Neural cell (in vitro differentiated cells): ENCODE results near the gene LAG3. TPM values are rescaled to one million over a fixed set of nuclear protein-coding genes. Genes with fewer than 3 reads are reported as not detected.

Experiments used
- H2AFZ ChIP-seq: fragments of 200-600, 300-800 bp; sonication (generic), shearing (Covaris generic); 2 replicates; pipeline ENCODE4 v1.6.0; 2014; ENCODE audit warnings: low read depth, mild to moderate bottlenecking, antibody characterized with exemption, low read length, moderate library complexity
- H3F3A ChIP-seq: fragments of 200-600 bp; shearing (Covaris generic); 2 replicates; pipeline ENCODE4 v1.6.1; 2016; ENCODE audit warnings: mild to moderate bottlenecking, moderate library complexity, mixed read lengths, antibody characterized with exemption, low read length; ENCODE audit not compliant: insufficient read depth, poor library complexity, severe bottlenecking
- H3K27ac ChIP-seq: fragments of 200-600, 300-800 bp; sonication (generic), shearing (Covaris generic); 2 replicates; pipeline ENCODE4 v1.5.1; 2014; ENCODE audit warnings: mild to moderate bottlenecking, low read length, moderate library complexity
- H3K27me3 ChIP-seq: fragments of 300-800, 200-600 bp; sonication (generic), shearing (Covaris generic); 2 replicates; pipeline ENCODE4 v1.6.0; 2014; ENCODE audit warnings: mild to moderate bottlenecking, low read depth, low read length, moderate library complexity; ENCODE audit not compliant: insufficient read depth
- H3K36me3 ChIP-seq: fragments of 300-800, 200-600 bp; sonication (generic), shearing (Covaris generic); 2 replicates; pipeline ENCODE4 v1.5.1; 2014; ENCODE audit warnings: mild to moderate bottlenecking, antibody characterized with exemption, low read length, moderate library complexity; ENCODE audit not compliant: insufficient read depth
- H3K4me2 ChIP-seq: fragments of 300-800, 200-600 bp; sonication (generic), shearing (Covaris generic); 2 replicates; pipeline ENCODE4 v1.6.0; 2014; ENCODE audit warnings: mild to moderate bottlenecking, low read length
- H3K4me3 ChIP-seq: fragments of 300-800, 200-600 bp; sonication (generic), shearing (Covaris generic); 2 replicates; pipeline ENCODE4 v1.5.1; 2014; ENCODE audit warnings: mild to moderate bottlenecking, low read length, moderate library complexity
- H3K79me2 ChIP-seq: fragments of 200-600 bp; shearing (Covaris generic); replicated peaks from 2 replicates; pipeline ENCODE4 v1.6.0; 2014; ENCODE audit warnings: mild to moderate bottlenecking, low read length, moderate library complexity; ENCODE audit not compliant: insufficient read depth
- H3K9ac ChIP-seq: fragments of 300-800, 200-600 bp; sonication (generic), shearing (Covaris generic); 2 replicates; pipeline ENCODE4 v1.6.1; 2016; ENCODE audit warnings: mild to moderate bottlenecking, low read length, mixed read lengths
- H3K9me2 ChIP-seq: fragments of 200-600 bp; shearing (Covaris generic); 2 replicates; pipeline ENCODE4 v1.6.1; 2016; ENCODE audit warnings: mild to moderate bottlenecking, low read length, mixed read lengths; ENCODE audit not compliant: insufficient read depth
- H3K9me3 ChIP-seq: fragments of 200-600, 300-800 bp; sonication (generic), shearing (Covaris generic); 2 replicates; pipeline ENCODE4 v1.6.1; 2016; ENCODE audit warnings: mild to moderate bottlenecking, mixed run types, low read length, moderate library complexity, mixed read lengths
- H4K20me1 ChIP-seq: fragments of 200-600 bp; shearing (Covaris generic); 2 replicates; pipeline ENCODE4 v1.6.1; 2016; ENCODE audit warnings: mild to moderate bottlenecking, mixed run types; ENCODE audit not compliant: insufficient read depth
- EP300 ChIP-seq: fragments of 450-650 bp; conservative IDR thresholded peaks from 2 replicates; pipeline ENCODE4 v1.6.1; 2014; ENCODE audit warnings: antibody characterized with exemption, mild to moderate bottlenecking, moderate library complexity; ENCODE audit not compliant: poor library complexity, severe bottlenecking
- EZH2 ChIP-seq: fragments of 200-600, 300-800 bp; shearing (Covaris generic), sonication (generic); IDR thresholded peaks from 2 replicates; pipeline ENCODE4 v1.6.1; 2014; ENCODE audit warnings: antibody characterized with exemption, low read length, borderline replicate concordance, mild to moderate bottlenecking; ENCODE audit not compliant: insufficient read depth, poor library complexity, severe bottlenecking
- MXI1 ChIP-seq: fragments of 450-650 bp; conservative IDR thresholded peaks from 2 replicates; pipeline ENCODE4 v1.6.1; 2014; ENCODE audit warnings: antibody characterized with exemption, mild to moderate bottlenecking; ENCODE audit not compliant: poor library complexity, severe bottlenecking
- POLR2AphosphoS5 ChIP-seq: IDR thresholded peaks from 2 replicates; pipeline ENCODE4 v1.6.1; 2012
- RAD21 ChIP-seq: fragments of 450-650 bp; conservative IDR thresholded peaks from 2 replicates; pipeline ENCODE4 v1.6.1; 2014; ENCODE audit warnings: antibody characterized with exemption, mild to moderate bottlenecking, moderate library complexity
- REST ChIP-seq: IDR thresholded peaks from 2 replicates; pipeline ENCODE4 v1.6.1; 2012; ENCODE audit warnings: borderline replicate concordance
- SMC3 ChIP-seq: fragments of 450-650 bp; conservative IDR thresholded peaks from 2 replicates; pipeline ENCODE4 v1.6.1; 2014; ENCODE audit warnings: antibody characterized with exemption, mild to moderate bottlenecking, moderate library complexity; ENCODE audit not compliant: poor library complexity
- TAF1 ChIP-seq: IDR thresholded peaks from 2 replicates; pipeline ENCODE4 v1.6.1; 2012; ENCODE audit warnings: low read depth
- polyA plus RNA-seq: library from polyadenylated mRNA; depleted of rRNA; stranded (reverse); fragments of >200 nt; gene quantifications from 2 replicates; pipeline ENCODE4 v1.2.3, GENCODE V29; 2014
- TF ChIP-seq, protein P1 (sequence below): fragments of 450-650 bp; IDR thresholded peaks from 2 replicates; pipeline ENCODE4 v1.5.1; 2014; ENCODE audit warnings: antibody characterized with exemption, mild to moderate bottlenecking, moderate library complexity; ENCODE audit not compliant: poor library complexity, severe bottlenecking

Gene LAG3
- polyA plus RNA-seq, 1 donor from 2014 or later, result 1.4 TPM

DNA sequence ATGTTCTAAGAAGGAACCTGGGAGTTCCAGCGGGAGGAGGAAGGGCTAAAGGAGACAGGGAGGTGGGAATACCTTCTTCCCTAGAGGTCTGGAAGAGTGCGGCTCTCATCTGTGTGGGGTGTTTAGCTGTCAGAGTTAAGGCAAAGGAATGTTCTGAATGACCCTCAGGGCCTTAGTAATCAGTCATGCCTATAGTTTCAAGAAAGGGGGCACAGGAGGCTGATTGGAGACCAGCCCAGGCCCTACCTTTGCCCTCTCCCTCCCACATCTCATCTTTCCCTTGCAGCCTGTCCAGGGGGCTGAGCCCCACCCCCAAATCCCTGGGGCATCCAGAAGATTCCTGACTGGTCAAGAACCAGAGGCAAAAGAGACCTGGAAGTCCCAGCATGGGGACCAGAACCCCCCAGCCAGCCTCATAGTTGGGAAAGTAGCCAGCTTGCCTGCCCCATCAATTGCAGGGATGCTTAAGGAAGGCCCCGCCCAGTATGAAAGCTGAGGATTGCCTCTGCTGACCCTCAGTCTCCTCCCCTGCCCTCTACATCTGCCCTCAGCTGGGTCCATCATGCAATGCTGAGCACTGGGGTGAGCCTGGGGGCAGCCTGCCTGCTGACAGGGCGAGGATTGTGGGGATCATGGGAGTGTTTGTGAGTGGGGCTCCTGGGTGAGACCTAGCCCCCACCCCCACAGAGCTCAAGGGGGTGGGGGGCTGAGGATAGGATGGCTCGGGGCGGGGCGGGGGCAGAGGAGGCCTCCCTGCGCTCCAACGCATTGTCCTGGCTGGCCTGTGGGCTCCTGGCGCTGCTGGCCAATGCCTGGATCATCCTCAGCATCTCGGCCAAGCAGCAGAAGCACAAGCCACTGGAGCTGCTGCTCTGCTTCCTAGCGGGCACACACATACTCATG is 51.1 kb downstream of the LAG3 start:
- no peak overlapping the region for H3K4me2 ChIP-seq
- no peak for TF ChIP-seq EZH2
- TF ChIP-seq REST, result no peak
- no peak for TF ChIP-seq POLR2AphosphoS5
- no peak for TF ChIP-seq SMC3
- TF ChIP-seq RAD21, result no peak
- TF ChIP-seq, protein P1, sequence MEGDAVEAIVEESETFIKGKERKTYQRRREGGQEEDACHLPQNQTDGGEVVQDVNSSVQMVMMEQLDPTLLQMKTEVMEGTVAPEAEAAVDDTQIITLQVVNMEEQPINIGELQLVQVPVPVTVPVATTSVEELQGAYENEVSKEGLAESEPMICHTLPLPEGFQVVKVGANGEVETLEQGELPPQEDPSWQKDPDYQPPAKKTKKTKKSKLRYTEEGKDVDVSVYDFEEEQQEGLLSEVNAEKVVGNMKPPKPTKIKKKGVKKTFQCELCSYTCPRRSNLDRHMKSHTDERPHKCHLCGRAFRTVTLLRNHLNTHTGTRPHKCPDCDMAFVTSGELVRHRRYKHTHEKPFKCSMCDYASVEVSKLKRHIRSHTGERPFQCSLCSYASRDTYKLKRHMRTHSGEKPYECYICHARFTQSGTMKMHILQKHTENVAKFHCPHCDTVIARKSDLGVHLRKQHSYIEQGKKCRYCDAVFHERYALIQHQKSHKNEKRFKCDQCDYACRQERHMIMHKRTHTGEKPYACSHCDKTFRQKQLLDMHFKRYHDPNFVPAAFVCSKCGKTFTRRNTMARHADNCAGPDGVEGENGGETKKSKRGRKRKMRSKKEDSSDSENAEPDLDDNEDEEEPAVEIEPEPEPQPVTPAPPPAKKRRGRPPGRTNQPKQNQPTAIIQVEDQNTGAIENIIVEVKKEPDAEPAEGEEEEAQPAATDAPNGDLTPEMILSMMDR, result no peak
- TF ChIP-seq EP300, result no peak
- no peak for TF ChIP-seq MXI1
- no peak for TF ChIP-seq TAF1
- no peaks in the 10 kb centered on the region for H3K9me3 ChIP-seq
- H3K36me3 ChIP-seq, result no peaks in the 10 kb centered on the region
- no peak overlapping the region for H3K27ac ChIP-seq
- peak overlapping the region; percentile 70 for H3K4me3 ChIP-seq
- no peaks in the 10 kb centered on the region for H3K9me2 ChIP-seq
- no peaks in the 10 kb centered on the region for H3K27me3 ChIP-seq
- H2AFZ ChIP-seq, result no peak overlapping the region
- peaks cover 25% of the 10 kb centered on the region for H3K79me2 ChIP-seq
- H4K20me1 ChIP-seq, result no peaks in the 10 kb centered on the region
- peak overlapping the region; percentile 88 for H3K9ac ChIP-seq
- peaks cover 10% of the 10 kb centered on the region for H3F3A ChIP-seq

DNA sequence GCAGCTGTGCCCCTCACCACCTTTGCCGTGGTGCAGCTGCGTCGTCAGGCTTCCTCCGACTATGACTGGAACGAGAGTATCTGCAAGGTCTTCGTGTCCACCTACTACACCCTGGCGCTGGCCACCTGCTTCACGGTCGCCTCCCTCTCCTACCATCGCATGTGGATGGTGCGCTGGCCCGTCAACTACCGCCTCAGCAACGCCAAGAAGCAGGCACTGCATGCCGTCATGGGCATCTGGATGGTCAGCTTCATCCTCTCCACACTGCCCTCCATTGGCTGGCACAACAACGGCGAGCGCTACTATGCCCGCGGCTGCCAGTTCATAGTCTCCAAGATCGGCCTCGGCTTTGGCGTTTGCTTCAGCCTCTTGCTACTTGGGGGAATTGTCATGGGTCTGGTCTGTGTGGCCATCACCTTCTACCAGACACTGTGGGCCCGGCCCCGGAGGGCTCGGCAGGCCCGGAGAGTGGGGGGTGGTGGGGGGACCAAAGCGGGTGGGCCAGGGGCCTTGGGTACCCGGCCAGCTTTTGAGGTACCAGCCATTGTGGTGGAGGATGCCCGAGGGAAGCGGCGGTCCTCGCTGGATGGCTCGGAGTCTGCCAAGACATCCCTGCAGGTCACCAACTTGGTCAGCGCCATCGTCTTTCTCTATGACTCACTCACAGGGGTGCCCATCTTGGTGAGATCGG is 51.9 kb downstream of the LAG3 start:
- H3K4me3 ChIP-seq, result peak overlapping the region; percentile 70
- no peaks in the 10 kb centered on the region for H3K9me3 ChIP-seq
- H4K20me1 ChIP-seq, result no peaks in the 10 kb centered on the region
- H3F3A ChIP-seq, result peaks cover 10% of the 10 kb centered on the region
- TF ChIP-seq EP300 (no peak), REST (no peak), POLR2AphosphoS5 (no peak)
- TF ChIP-seq, protein P1, result no peak
- peak overlapping the region; percentile 52 for H3K9ac ChIP-seq
- H3K79me2 ChIP-seq, result peaks cover 25% of the 10 kb centered on the region
- peak overlapping the region; percentile 44 for H3K27ac ChIP-seq
- H2AFZ ChIP-seq, result no peak overlapping the region
- H3K27me3 ChIP-seq, result no peaks in the 10 kb centered on the region
- no peaks in the 10 kb centered on the region for H3K9me2 ChIP-seq
- H3K36me3 ChIP-seq, result no peaks in the 10 kb centered on the region
- H3K4me2 ChIP-seq, result no peak overlapping the region
